IPS-18a (cell line): ENCODE results near the gene FOXN4.

Experiments
- H3K27ac ChIP-seq: one replicate; pipeline ENCODE4 v1.5.1; 2013; ENCODE audit warnings: low read length
- H3K27me3 ChIP-seq: one replicate; pipeline ENCODE4 v1.6.1; 2013; ENCODE audit warnings: mild to moderate bottlenecking, low read length; ENCODE audit not compliant: control insufficient read depth, insufficient read depth
- H3K36me3 ChIP-seq: one replicate; pipeline ENCODE4 v1.6.1; 2013; ENCODE audit warnings: low read depth, low read length; ENCODE audit not compliant: control insufficient read depth
- H3K4me1 ChIP-seq: one replicate; pipeline ENCODE4 v1.6.1; 2013; ENCODE audit warnings: low read depth, low read length; ENCODE audit not compliant: control insufficient read depth
- H3K4me3 ChIP-seq: one replicate; pipeline ENCODE4 v1.5.1; 2013; ENCODE audit warnings: low read length
- H3K9ac ChIP-seq: one replicate; pipeline ENCODE4 v1.6.1; 2013; ENCODE audit warnings: mild to moderate bottlenecking, low read length, moderate library complexity
- H3K9me3 ChIP-seq: one replicate; pipeline ENCODE4 v1.6.1; 2013; ENCODE audit warnings: low read depth, low read length; ENCODE audit not compliant: control insufficient read depth

The FOXN4 gene

DNA sequence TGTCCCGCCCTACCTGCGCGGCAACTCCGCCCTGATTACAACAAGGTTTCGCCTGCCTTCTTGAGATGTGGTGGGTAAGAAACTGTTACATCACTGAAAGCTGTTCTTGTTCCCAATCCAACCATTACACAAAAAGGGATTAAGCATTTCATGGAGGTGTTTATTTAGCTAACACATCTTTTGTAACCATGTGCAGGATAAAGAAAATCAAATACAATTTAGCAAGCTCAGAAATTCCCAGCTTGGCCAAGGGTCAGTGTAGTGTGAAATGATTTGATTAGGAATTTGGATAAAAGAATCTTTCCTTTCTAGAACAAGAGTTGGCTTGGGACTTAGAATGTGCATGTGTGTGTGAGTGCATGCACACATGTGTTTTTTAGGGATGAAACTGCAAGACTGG is 6.3 kb downstream of the FOXN4 start:
- Histone ChIP-seq H3K4me1 (no peaks in the 10 kb centered on the region), H3K27me3 (peaks cover 15% of the 10 kb centered on the region), H3K36me3 (no peaks in the 10 kb centered on the region), H3K9ac (no peak overlapping the region), H3K9me3 (no peaks in the 10 kb centered on the region), H3K4me3 (no peak overlapping the region), H3K27ac (no peak overlapping the region)

GRCh38 chr12:109302358-109302757 is 6.7 kb downstream of the FOXN4 start:
- H3K4me1 ChIP-seq = no peaks in the 10 kb centered on the region
- no peak overlapping the region for H3K27ac ChIP-seq
- no peaks in the 10 kb centered on the region for H3K36me3 ChIP-seq
- H3K4me3 ChIP-seq = no peak overlapping the region
- no peaks in the 10 kb centered on the region for H3K9me3 ChIP-seq
- no peak overlapping the region for H3K9ac ChIP-seq
- H3K27me3 ChIP-seq = peaks cover 11% of the 10 kb centered on the region

DNA sequence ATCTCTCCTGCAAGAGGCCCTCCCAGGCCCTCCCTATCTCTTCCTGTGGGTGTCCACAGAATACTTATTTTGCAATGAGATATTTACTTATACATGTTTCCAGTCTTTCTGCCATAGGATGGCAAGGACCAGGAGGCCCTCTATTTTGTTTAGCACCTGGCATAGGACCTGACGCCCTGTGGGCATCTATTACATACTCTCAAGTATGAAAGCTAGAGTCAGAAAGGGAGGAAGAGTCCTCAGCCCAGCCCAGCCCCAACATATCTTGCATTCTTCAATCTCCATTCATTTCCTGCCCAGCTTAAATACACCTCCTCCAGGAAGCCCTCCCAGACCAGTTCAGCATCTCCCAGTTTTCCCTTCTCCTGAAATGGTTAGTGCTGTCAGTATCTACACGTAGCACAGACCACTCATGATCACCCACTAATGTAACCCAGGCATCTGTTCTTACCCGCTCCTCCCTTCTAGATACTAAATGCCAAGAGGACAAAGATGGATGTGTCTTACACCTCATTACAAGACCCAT is 7.4 kb downstream of the FOXN4 start:
- no peak overlapping the region for H3K9ac ChIP-seq
- no peak overlapping the region for H3K27ac ChIP-seq
- no peaks in the 10 kb centered on the region for H3K4me1 ChIP-seq
- no peaks in the 10 kb centered on the region for H3K36me3 ChIP-seq
- no peaks in the 10 kb centered on the region for H3K9me3 ChIP-seq
- no peak overlapping the region for H3K4me3 ChIP-seq
- peaks cover 6% of the 10 kb centered on the region for H3K27me3 ChIP-seq

DNA sequence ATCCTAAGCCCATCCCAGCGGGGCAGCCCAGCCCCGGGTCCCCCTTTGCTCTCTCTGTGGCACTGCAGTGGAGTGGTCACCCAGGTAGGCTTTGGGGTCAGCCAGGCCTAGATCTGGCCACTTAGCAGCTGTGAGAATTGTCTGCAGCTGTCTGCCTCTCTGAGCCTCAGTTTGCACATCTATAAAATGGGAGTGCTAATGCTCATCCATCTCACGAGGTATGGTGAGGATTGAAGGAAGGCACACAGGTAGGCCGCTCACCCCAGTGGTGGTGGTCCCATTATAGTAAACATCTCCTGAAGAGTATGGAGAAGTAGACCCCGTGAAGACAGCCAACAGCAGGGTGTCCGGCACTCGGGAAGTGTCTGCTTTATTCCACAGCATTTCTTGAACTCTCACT is 9.2 kb downstream of the FOXN4 start:
- Histone ChIP-seq H3K4me1 (no peaks in the 10 kb centered on the region), H3K9ac (no peak overlapping the region), H3K4me3 (no peak overlapping the region), H3K9me3 (no peaks in the 10 kb centered on the region), H3K27me3 (no peaks in the 10 kb centered on the region), H3K27ac (no peak overlapping the region), H3K36me3 (no peaks in the 10 kb centered on the region)

- no peak overlapping the region for H3K9ac ChIP-seq
- H3K4me1 ChIP-seq = no peaks in the 10 kb centered on the region
- no peak overlapping the region for H3K27ac ChIP-seq
- no peak overlapping the region for H3K4me3 ChIP-seq
- H3K27me3 ChIP-seq = no peaks in the 10 kb centered on the region
- H3K9me3 ChIP-seq = no peaks in the 10 kb centered on the region
- no peaks in the 10 kb centered on the region for H3K36me3 ChIP-seq
Observed at GRCh38 chr12:109296431-109296830, 12.7 kb downstream of the FOXN4 start.

DNA sequence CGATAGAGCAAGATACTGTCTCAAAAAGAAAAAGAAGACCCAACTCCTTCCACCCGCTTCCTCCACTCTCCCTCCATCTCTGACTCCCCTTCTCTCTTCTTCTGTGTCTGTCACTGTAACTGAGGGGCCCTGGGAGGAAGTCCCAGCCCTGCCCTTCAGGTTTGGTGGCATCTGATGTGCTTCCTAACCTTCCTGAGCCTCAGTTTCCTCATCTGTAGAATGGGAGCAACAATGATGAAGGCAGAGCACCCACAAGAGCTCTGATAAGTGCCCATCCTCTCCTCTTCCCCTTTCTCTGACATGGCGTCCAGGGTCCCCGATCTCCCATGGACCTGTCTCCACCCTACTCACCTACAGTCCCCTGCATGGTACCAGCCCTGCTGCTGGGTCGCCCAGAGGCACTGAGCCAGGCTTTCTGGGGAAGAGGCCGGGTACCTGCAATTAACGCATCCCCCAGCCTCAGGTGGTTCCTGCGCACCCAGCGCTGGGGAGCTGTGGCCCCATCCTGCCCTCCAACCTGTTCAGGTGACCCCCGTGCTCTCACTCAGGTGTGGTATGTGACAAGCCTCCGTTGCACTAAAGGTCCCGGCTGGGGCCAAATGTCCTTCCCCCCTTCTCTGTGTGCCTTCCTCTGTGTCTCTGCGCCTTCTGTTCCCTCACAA is 13.2 kb downstream of the FOXN4 start:
- no peaks in the 10 kb centered on the region for H3K27me3 ChIP-seq
- H3K9ac ChIP-seq = no peak overlapping the region
- no peak overlapping the region for H3K4me3 ChIP-seq
- no peak overlapping the region for H3K27ac ChIP-seq
- H3K4me1 ChIP-seq = peaks cover 3% of the 10 kb centered on the region
- H3K9me3 ChIP-seq = no peaks in the 10 kb centered on the region
- no peaks in the 10 kb centered on the region for H3K36me3 ChIP-seq

DNA sequence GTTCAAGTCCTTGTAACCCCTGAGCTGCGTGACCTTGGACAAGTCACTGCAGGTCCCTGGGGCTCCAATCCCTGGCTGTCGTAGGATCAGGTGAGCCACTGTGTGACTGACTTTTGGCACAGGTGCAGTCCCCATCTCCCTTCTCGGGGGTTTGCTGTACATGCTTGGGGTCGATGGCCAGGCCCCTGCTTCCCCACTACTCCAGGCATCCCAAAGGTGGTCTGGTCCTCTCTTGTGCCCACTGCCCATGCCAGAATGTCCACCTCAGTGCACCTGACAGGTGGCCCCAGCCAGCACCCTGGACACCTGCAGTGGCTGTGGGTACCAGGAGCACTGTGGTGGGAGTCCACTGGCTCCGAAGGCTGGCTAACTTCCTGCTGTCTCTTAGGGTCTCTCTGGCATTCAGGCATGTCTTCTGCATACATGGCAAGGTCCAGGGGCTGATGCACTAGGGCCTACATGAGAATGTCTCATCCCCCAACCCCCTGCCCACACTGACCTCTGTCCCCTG is 14.7 kb downstream of the FOXN4 start:
- Histone ChIP-seq H3K36me3 (no peaks in the 10 kb centered on the region), H3K27me3 (no peaks in the 10 kb centered on the region), H3K4me1 (peaks cover 6% of the 10 kb centered on the region), H3K9me3 (no peaks in the 10 kb centered on the region), H3K9ac (no peak overlapping the region), H3K27ac (no peak overlapping the region), H3K4me3 (no peak overlapping the region)

- Histone ChIP-seq H3K9ac (no peak overlapping the region), H3K4me3 (no peak overlapping the region), H3K27ac (no peak overlapping the region), H3K27me3 (no peaks in the 10 kb centered on the region), H3K9me3 (no peaks in the 10 kb centered on the region), H3K36me3 (no peaks in the 10 kb centered on the region), H3K4me1 (peaks cover 6% of the 10 kb centered on the region)
Observed at GRCh38 chr12:109293106-109293505, 16.0 kb downstream of the FOXN4 start.

DNA sequence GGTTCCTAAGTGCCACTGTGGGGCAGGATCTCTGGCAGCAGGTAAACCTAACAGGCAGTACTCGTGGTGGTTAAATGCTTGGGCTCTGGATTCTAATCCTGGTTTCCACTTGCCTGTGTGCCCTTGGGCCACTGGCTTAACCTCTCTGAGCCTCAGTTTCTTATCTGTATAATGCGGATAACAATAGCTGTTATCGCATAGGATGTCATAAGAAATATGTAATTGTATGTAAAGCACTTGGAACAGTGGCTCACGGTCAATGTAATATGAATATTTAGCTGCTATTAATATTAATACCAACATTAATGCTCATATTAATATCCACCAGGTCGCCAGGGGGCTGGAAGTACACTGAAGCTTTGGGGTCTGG is 16.8 kb downstream of the FOXN4 start:
- H3K9me3 ChIP-seq = no peaks in the 10 kb centered on the region
- H3K4me1 ChIP-seq = peaks cover 6% of the 10 kb centered on the region
- H3K27me3 ChIP-seq = no peaks in the 10 kb centered on the region
- H3K36me3 ChIP-seq = no peaks in the 10 kb centered on the region
- no peak overlapping the region for H3K4me3 ChIP-seq
- H3K27ac ChIP-seq = no peak overlapping the region
- H3K9ac ChIP-seq = peak overlapping the region; percentile 39

GRCh38 chr12:109291521-109292341 is 17.4 kb downstream of the FOXN4 start:
- Histone ChIP-seq H3K36me3 (no peaks in the 10 kb centered on the region), H3K27ac (no peak overlapping the region), H3K4me1 (peaks cover 6% of the 10 kb centered on the region), H3K9ac (peak overlapping the region; percentile 39), H3K4me3 (peak overlapping the region; percentile 12), H3K9me3 (no peaks in the 10 kb centered on the region), H3K27me3 (no peaks in the 10 kb centered on the region)

DNA sequence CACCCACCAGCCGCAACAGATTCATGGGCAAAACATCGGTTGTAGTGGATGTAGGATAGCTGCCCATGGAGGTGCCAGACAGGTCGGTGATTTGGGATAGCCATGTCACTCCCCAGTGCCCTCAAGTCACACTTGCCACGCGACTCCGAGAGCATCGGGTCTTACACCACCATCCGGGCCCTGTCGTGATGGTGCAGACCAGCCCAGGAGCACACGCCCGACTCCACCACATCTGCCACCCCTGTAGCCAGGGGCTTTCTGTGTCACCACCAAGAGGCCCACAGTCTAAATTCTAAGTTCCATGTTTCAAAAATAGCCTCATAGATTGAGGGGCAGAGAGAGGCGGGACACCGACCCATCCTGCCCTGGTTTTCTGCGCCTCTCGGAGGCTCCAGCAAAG is 18.0 kb downstream of the FOXN4 start:
- H3K9ac ChIP-seq = no peak overlapping the region

More for the DNA sequence above, 18.0 kb downstream of the FOXN4 start:
- no peaks in the 10 kb centered on the region for H3K36me3 ChIP-seq
- H3K4me3 ChIP-seq = peak overlapping the region; percentile 5
- peaks cover 6% of the 10 kb centered on the region for H3K4me1 ChIP-seq
- no peaks in the 10 kb centered on the region for H3K9me3 ChIP-seq
- H3K27me3 ChIP-seq = no peaks in the 10 kb centered on the region
- H3K27ac ChIP-seq = no peak overlapping the region
